GM19324 (cell line): ENCODE results near the gene PRRT3.

Experiments used
- ATAC-seq: cut with Tn5 transposase; IDR thresholded peaks from one replicate; pipeline ENCODE4 v1.9.1; 2021; ENCODE audit warnings: mild to moderate bottlenecking, moderate library complexity; ENCODE audit not compliant: unreplicated experiment, low FRiP score

Gene PRRT3

DNA sequence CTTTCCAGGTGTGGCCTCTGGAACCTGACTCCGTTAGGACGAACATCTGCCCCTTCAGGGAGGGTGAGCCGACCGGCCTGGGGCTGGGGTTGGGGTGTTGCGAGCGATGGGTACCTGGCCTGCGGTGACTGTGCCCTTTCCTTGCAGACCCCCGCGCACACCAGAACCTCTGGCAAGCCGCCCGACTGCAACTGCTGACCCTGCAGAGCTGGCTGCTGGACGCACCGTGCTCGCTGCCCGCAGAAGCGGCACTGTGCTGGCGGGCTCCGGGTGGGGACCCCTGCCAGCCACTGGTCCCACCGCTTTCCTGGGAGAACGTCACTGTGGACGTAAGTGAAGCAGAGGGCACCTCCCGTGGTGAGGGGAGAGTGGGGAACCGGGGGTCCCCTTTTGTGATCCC lies 24.1 kb downstream of the PRRT3 start:
- ATAC-seq = no peak

DNA sequence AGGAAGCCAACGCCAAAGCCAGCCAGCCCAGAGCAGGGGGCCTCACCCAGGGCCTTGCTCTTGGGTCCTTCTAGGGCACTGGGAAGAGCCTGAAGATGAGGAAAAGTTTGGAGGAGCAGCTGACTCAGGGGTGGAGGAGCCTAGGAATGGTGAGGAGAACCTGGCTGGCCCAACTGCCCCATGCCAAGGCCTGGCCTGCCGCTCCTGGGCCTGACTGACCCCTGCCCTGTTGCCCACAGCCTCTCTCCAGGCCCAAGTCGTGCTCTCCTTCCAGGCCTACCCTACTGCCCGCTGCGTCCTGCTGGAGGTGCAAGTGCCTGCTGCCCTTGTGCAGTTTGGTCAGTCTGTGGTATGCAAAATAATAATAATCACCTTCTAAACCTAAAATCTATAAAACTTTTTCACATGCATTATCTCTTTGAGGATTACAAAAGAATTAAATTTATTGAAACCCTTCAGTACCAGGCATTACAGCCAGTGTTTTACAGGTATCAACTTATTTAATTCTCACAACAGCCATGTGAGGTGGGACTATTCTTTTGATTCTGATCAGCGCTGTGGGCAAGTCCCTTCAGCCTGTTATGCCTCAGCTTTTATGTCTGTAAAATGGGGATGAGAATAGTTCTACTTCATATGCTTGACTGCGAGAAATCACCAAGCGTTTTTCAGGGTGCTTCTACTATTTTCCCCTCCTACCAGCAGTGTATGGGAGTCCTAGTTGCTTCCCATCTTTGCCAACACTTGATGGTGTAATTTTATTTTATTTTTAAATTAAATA lies 33.8 kb downstream of the PRRT3 start:
- ATAC-seq = no peak

DNA sequence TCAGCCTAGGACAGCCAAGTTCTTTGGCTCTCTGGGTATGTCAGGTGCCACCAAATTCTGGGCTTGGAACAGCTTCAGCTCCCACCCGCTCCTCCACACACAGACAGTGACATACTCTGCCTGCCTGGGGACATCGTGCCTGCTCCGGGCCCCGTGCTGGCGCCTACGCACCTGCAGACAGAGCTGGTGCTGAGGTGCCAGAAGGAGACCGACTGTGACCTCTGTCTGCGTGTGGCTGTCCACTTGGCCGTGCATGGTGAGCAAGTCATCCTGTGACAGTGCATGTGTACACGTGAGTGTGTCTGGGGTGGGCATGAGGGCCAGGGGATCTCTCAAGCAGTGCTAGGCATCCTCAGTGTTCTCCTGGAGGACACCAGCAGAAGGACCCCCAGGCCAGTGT lies 34.4 kb downstream of the PRRT3 start:
- ATAC-seq = no peak

DNA sequence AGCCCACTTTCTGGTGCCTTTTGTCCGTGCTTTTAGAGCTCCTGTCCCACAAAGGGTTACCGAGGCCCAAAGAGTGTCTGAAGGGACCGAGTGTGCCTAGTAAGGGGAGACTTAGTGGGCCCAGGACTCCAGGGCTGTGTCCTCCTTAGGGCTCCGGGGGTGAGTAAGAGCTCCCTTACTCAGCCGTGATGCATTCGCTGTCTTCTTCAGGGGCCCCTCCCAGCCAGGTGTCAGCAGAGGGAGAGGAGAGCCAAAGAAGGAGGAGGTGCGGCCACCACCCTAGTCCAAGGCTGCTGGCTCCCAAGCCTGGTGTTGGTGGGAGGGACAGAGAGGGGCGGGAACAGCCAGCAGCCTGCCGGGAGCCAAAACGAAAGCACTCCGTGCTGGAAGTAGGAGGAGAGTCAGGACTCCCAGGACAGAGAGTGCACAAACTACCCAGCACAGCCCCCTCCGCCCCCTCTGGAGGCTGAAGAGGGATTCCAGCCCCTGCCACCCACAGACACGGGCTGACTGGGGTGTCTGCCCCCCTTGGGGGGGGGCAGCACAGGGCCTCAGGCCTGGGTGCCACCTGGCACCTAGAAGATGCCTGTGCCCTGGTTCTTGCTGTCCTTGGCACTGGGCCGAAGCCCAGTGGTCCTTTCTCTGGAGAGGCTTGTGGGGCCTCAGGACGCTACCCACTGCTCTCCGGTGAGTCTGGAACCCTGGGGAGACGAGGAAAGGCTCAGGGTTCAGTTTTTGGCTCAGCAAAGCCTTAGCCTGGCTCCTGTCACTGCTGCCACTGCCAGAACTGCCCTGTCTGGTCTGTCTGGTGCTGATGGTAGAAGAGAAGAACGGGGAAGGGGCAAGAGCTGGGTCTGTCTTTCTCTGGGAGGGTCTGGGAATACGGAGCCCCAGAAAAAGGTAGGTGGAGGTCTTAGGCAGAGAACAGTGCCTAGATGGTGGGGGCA lies 35.2 kb downstream of the PRRT3 start, which contains the start of gene IL17RC:
Gene IL17RC, plus strand, starts transcription at position 365 of the 947 bp plus-strand sequence. Its CDS starts 218 bp downstream, at position 583.
- ATAC-seq = no peak

DNA sequence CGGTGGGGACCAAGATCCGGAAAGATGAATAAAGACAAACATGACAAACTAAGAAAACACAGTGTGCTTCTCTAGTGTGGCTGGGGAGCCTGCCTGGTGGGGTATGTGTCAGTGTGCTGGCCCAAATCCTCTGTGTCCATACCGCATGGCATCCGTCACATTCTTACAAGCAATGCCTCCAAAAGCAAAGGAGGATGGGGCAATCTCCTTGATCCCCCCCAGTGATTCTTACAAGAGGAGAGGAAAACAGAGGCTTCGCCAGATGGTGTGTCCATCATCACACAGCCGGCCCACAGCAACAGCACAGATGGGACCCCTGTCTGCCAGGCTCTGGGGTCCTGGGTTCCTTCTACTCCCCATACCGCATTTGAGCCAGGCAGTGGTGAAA lies 35.9 kb downstream of the PRRT3 start:
- no peak for ATAC-seq

DNA sequence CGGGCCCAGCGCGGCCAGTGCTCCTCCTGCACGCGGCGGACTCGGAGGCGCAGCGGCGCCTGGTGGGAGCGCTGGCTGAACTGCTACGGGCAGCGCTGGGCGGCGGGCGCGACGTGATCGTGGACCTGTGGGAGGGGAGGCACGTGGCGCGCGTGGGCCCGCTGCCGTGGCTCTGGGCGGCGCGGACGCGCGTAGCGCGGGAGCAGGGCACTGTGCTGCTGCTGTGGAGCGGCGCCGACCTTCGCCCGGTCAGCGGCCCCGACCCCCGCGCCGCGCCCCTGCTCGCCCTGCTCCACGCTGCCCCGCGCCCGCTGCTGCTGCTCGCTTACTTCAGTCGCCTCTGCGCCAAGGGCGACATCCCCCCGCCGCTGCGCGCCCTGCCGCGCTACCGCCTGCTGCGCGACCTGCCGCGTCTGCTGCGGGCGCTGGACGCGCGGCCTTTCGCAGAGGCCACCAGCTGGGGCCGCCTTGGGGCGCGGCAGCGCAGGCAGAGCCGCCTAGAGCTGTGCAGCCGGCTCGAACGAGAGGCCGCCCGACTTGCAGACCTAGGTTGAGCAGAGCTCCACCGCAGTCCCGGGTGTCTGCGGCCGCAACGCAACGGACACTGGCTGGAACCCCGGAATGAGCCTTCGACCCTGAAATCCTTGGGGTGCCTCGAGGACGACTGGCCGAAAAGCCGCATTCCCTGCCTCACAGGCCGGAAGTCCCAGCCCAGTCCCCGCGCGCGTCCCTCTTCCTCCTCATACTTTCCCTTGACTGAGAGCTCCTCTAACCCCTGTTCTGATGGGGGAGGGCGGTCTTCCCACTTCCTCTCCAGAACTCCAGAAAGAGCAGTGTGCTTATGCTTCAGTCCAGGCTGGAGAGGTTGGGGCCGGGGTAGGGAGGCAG lies 36.7 kb downstream of the PRRT3 start:
- ATAC-seq = no peak

DNA sequence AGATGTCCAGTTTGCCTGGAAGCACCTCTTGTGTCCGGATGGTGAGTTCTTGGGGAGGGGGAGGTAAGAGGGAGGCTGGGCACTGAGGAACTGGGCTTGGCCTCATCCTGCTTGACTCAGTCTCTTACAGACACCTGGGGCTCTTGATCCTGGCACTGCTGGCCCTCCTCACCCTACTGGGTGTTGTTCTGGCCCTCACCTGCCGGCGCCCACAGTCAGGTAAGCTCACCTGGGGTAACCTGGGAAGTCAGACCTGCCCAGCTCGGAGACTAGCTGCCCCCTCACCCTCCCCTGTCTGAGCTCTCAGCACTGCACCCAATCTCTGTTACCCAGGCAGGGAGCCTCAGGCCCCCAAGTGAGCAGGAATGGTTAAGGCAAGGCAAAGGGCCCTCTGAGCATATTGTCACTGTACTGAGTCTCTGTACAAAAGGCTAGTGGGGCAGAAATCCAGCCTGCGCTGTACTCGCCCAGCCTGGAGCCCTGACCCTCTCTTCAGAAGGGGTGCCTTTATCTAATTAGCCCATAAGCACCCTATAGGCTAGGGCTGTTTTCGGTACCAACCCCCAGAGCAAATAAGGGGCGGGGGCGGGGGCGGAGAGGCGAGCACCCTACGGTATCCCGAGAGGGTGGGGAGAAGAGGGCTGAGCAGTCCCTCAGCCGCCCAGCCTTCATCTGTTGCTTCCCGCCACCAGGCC lies 37.5 kb downstream of the PRRT3 start:
- ATAC-seq = no peak

DNA sequence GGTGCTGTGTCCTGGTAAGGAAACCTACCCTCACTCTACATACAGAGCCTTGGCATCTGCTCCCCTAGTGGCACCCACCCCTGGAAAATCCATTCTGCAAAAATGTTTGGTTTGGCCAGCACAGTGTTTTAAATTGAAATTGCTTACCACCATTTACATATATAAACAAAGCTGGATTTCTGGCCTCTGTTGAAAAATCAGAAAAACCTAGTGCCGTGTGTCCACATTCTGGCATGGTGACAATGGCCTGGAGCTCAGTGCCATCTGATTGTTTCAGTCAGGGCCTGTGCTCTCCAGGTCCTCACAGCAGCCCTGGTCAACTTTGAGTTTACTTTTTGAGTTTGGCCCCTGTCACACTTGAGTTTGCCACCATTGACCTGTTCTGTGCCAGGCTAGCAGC lies 38.2 kb downstream of the PRRT3 start:
- ATAC-seq = no peak

DNA sequence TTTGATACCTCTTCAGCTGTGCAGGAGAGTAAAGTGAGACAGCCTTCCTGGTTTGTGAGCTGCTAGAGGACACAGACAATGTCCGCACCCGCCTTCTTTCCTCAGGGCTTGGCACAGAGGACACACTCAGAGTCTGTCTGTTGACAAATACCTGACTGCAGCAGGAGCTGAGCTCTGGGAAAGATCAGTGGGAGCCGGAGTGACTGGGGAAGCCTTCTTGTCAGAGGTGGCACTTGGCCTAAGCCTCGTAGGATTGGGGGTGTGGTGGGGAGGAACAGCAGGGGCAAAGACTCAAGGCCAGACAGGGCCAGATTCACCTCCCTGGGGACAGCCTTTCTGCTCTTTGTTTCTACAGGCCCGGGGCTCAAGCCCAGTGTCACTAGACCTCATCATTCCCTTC lies 38.6 kb downstream of the PRRT3 start:
- ATAC-seq = no peak

DNA sequence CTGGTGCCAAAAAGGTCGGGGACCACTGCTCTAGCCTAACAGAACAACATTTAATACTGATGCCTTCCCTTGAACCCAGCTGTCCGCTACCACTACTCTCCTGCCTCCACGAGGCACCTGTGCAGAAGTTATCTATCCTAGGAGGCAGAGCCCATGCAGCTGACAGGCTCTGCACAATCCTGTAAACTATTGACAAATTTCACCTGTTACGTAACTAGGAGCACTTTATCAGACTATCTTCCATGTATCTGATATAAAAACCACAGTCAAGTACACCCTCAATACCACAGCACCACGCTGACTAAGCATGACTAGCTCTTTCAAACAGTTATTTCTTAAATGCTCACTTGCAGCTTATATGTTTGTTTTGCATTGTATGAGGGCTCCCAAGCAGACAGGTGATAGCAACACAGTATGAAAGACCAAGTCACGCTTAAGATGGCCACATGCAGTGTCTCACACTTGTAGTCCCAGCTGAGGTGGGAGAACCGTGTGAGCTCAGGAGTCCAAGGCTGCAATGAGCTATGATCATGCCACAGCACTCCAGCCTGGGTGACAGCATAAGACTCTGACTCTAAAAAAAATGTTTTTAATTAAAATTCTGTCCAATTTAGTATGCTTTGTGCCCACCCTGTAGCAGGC lies 39.8 kb downstream of the PRRT3 start:
- ATAC-seq = no peak

DNA sequence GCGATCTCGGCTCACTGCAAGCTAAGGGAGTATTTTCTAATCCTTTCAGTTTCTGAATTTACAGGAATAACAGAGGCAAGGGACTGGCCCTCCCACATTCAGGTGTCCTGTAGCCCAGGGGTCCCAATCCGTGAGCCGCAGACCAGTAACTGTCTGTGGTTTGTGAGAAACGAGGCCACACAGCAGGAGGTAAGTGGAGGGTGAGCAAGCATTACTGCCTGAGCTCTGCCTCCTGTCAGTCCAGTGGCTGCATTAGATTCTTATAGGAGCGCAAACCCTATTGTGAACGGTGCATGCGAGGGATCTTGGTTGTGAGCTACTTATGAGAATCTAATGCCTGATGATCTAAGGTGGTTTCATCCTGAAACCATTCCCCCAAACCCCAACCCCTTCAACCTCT lies 40.3 kb downstream of the PRRT3 start:
- ATAC-seq = no peak

DNA sequence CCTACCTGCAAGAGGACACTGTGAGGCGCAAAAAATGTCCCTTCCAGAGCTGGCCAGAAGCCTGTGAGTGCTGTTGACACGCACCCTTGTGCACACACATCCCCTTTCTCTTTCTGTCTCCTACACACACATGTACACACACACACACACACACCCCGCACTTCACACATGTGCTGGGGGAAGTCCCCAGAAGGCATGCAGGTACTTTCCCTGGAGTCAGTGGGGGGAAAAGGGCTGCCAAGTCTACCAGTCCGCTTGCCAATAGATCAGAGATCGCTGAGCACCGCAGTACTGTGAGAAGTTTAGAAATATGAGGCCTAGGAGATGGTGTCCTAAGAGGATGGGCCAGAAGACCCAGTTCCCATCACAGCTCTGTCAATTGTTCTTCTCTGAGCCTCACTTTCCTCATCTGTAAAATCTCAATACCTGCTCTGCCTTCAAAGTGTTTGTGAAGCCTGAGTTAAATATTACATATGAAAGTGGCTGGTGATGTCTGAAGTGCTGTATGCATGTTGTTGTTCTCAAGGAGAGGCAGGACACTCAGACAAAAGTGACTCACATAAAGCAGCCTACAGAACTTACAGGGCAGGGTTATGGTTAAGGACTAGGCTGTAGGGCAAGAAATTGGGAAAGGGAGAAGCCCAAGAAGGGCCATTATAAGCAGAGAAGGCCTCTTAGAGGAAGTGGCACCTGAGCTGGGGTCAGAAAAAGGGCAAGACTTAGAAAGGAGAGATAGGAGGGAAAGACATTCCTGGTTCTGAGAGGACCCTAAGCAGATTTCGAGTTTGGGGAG lies 42.8 kb downstream of the PRRT3 start:
- ATAC-seq = no peak

DNA sequence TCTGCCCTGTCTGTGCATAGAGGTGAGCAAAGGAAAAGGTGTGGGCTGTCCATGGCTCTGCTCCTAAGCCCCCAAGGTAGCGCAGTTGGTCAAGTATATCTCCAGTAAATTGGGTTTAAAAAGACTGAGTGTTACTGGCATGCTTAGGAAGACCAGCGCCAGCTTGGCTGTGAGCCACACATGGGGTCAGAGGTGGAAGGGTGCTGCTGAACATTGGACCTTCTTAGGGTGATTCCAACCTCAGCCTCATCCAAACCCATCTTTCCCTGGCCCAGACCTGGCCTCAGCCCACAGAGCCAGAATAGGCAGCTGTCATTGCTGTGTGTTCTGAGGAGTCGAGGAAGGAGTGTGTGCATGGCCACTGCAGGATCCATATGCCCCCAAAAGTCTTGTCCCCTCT lies 43.9 kb downstream of the PRRT3 start:
- ATAC-seq = no peak

DNA sequence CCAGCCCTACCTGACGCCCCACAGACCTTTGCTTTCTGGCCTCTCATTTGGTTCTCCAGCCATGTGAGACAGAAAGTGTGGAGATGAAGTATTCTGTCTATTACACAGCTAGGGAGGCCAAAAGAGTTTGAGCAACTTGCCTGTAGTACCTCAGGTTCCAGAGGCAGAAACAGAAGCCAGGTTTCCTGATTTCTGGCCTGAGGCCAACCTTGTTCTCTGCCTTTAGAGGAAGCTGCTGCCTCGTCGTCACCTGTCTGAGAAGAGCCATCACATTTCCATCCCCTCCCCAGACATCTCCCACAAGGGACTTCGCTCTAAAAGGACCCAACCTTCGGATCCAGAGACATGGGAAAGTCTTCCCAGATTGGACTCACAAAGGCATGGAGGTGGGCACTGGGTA lies 45.7 kb downstream of the PRRT3 start:
- ATAC-seq = no peak

DNA sequence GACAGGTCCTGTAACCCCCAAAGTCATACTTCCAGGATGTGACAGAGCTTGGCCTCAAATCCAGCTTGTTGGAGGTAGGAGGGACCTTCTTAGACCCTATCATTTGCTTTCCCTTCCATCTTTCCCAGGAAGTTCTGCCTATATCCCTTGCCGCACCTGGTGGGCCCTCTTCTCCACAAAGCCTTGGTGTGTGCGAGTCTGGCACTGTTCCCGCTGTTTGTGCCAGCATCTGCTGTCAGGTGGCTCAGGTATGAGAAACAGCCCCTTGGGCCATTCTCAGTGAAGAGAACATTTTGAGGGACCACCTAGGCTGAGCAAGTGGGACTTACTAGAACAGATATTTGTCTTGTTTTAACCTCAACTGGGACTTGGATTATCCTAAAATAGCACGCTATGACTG lies 48.3 kb downstream of the PRRT3 start:
- ATAC-seq = no peak

DNA sequence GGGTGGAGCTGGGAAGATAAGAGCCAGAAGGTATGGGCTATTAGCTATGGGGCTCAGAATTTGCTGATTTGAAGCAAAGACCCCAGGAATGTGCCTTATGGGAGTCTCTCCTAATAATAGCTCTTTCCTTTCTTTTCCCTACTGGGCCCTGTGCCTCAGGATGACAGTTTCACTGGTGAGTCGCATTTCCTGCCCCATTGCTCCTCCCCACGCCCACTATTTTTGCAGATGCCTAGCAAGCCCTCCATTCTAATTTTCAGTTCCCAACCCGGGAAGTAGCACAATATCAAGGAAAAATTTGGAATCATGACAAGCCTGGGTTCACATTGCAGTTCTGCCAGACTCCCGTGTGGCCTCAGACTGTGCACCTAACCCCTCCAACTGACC lies 49.0 kb downstream of the PRRT3 start:
- ATAC-seq = no peak

DNA sequence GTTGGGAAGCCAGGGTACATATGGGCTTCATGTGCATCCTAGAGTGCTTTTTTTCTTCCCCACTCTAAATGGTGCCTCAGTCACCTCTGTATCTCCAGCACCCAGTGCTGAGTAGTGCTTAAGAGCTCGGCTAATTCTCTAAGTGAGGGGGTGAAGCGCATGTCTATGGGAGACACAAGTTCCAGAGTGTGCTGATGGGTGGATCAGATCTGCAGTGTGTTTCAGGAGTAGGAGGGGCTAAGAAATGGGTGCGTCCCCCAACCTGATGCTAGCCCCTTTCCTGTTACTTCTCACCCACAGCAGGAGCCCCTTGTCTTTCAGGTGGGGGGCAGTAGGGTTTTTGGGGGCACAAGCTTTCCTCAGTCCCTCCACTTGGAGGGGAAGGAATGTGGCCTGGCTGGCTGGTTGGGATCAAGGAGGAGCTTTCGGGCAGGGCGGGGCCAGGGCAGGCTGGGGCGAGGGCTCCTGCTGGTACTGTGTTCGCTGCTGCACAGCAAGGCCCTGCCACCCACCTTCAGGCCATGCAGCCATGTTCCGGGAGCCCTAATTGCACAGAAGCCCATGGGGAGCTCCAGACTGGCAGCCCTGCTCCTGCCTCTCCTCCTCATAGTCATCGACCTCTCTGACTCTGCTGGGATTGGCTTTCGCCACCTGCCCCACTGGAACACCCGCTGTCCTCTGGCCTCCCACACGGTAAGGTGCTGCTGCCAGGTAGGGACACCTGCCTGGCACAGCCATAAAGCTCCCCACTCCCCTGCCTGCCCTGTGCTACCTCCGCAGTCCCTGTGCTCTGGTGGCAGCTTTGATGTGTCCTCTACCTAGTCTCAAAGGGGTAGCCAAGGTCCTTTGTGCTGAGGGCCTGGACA lies 49.6 kb downstream of the PRRT3 start, which contains the start of gene IL17RE:
Gene IL17RE, plus strand, starts transcription at position 477 of the 866 bp plus-strand sequence. Its CDS starts 85 bp downstream, at position 562.
- ATAC-seq = no peak

DNA sequence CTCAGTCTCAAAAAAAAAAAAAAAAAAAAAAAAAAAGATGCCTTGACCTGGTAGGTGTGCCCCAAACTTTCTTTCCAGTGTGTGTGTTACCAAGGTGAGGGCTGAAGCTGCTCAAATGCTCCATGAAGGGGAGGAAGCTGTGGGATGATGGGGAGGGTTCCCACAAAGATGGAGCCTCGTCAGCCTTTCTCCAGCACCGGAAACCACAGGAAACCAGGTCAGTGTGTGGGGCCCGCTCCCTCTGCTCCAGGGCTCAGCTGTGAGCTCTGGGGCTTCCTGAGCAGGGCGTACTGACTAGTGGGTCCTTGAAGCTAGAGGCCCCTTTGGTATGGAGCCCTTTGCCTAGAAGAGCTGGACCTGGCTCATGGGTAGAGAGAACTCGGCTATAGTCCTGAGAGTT lies 50.2 kb downstream of the PRRT3 start:
- no peak for ATAC-seq
